Tibial artery (tissue), 4 donors: Measurements from ENCODE around the gene KAZN.

Experiments used
- DNase-seq, 2 donors: peaks; one replicate each; pipeline ENCODE4 v3.0.0-alpha.2; 2019
- H3K27ac ChIP-seq, 2 donors: fragments of 200-600 bp; sonication (generic) in 1 of 2; 1 replicate in 1 of 2; 2 replicates in 1 of 2; pipeline ENCODE4 v1.5.1; 2018 to 2019; ENCODE audit warnings: mild to moderate bottlenecking in 1 of 2
- H3K27me3 ChIP-seq, 2 donors: fragments of 200-600 bp; sonication (generic) in 1 of 2; one replicate each; pipeline versions ENCODE4 v1.5.1 to v1.6.0; 2016 to 2019
- H3K36me3 ChIP-seq, 3 donors: fragments of 200-600 bp; sonication (generic) in 2 of 3; one replicate each; pipeline ENCODE4 v1.5.1; 2016 to 2019; ENCODE audit warnings: mild to moderate bottlenecking in 2 of 3
- H3K4me1 ChIP-seq, 4 donors: fragments of 200-600 bp; sonication (generic) in 2 of 4; 1 replicate in 3 of 4; 2 replicates in 1 of 4; pipeline ENCODE4 v1.5.1; 2016 to 2019
- H3K4me3 ChIP-seq, 2 donors: fragments of 200-600 bp; sonication (generic) in 1 of 2; 1 replicate in 1 of 2; 2 replicates in 1 of 2; pipeline ENCODE4 v1.5.1; 2018 to 2019; ENCODE audit warnings: mild to moderate bottlenecking in 2 of 2
- H3K9me3 ChIP-seq, 3 donors: fragments of 200-600 bp; sonication (generic) in 1 of 3; one replicate each; pipeline ENCODE4 v1.5.1; 2016 to 2019
- intact Hi-C: fragments of 100-400 bp; cut with DNase I; formaldehyde crosslinking; loops from one replicate; pipeline ENCODE4 v1.15.0; 2023; ENCODE audit warnings: low total_unique reads
- TF ChIP-seq, protein P1 (sequence below), 2 experiments: fragments of 200-600 bp in 1 of 2; fragments of 450-650 bp in 1 of 2; IDR thresholded peaks; one replicate each; pipeline ENCODE4 v1.5.1; 2017 to 2019; ENCODE audit warnings: antibody characterized with exemption in 2 of 2, mild to moderate bottlenecking in 1 of 2, moderate library complexity in 1 of 2

KAZN gene

DNA sequence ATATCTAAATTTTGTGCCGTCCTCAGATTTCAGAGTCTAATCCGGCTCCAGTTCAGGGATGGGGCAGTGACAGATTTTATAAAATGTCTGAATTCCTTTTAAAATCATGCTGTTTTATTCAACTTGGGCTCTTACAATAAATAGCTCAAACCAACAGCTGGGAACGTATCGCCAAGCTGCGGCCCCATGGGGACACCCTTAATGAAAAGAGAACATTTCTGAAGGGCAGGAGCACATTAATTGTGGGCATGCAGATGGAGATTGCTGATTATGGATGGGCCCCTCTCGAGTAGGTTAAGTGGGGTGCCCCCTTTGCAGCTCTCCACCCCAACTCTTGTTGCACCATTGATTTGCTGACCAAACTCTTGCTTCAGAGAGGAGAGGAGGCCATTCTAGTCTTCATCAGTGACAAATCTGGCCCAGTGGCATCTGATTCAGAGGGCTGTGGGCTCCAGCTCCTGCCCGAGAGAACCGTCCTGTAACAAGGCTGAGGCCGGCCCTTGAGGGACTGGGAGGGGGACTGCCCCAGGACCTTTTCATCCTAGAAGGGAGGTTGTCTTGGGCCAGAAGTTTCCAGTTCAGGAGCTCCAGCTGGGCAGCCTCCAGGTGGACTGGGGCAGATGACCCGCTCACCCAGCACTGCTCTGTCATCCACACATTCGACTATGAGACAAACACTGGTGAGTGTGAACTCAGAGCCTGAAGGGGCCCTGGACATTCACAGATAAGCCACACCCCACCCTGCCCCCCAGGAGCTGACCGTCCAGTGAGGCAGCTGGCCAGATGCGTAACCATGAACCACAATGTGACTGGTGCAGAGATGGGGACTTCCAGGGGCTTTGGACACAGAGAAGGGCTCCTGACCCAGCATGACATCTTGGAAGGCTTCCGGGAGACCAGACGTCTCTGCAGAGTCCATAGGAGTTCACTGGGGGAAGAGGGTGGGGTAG is 500.0 kb downstream of the KAZN start:
- DNase-seq = no peak
- Histone ChIP-seq H3K27me3 (peaks cover 0 to 5% of the 10 kb centered on the region in 2 donors), H3K4me1 (no peaks in the 10 kb centered on the region), H3K36me3 (no peaks in the 10 kb centered on the region), H3K4me3 (no peak overlapping the region), H3K9me3 (no peaks in the 10 kb centered on the region), H3K27ac (no peak overlapping the region)
- intact Hi-C loops = loop anchor here (5.0 to 10.0 kb wide), 2 partner anchors 36 to 184 kb away; no protein-coding TSS in a partner anchor
- TF ChIP-seq, protein P1, sequence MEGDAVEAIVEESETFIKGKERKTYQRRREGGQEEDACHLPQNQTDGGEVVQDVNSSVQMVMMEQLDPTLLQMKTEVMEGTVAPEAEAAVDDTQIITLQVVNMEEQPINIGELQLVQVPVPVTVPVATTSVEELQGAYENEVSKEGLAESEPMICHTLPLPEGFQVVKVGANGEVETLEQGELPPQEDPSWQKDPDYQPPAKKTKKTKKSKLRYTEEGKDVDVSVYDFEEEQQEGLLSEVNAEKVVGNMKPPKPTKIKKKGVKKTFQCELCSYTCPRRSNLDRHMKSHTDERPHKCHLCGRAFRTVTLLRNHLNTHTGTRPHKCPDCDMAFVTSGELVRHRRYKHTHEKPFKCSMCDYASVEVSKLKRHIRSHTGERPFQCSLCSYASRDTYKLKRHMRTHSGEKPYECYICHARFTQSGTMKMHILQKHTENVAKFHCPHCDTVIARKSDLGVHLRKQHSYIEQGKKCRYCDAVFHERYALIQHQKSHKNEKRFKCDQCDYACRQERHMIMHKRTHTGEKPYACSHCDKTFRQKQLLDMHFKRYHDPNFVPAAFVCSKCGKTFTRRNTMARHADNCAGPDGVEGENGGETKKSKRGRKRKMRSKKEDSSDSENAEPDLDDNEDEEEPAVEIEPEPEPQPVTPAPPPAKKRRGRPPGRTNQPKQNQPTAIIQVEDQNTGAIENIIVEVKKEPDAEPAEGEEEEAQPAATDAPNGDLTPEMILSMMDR (IDR thresholded peaks at IDR 0.05) = no peak

DNA sequence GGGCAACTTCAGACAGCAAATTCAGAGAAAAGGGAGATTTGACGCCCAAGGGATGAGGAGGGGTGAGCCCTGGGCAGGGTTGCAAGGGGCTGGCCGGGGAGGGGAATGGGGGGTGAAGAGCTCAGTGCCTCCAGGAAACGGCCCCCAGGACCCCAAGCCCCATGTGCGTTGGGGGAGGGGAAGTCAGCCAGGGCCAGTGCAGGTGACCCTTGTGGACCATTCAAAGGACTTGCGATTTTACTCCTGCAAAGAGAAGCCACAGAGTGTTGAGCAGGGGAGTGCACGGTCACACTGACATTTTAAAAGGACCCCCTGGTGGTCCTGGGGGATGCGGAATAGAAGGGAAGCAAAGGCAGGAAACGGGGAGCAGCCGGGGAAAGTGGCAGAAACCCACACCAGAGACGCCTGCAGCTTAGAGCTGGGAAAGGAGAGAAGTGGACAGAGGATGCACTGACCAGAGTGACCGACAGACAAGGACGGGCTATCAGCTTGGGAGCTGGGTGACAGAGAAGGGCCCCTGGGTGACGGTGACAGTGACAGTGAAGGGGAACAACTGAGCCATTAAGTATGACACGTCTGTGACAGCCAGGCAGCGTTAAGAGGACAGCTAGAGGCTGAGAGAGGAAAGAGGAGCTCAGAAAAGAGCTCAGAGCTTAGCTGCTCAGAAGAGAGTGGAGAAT is 501.1 kb downstream of the KAZN start:
- H3K36me3 ChIP-seq = peaks cover 0 to 5% (median 0%) of the 10 kb centered on the region in 3 donors
- peaks cover 0 to 5% of the 10 kb centered on the region in 2 donors for H3K27me3 ChIP-seq
- DNase-seq = no peak
- intact Hi-C loops = loop anchor here (5.0 to 10.0 kb wide), 2 partner anchors 37 to 185 kb away; no protein-coding TSS in a partner anchor
- H3K4me3 ChIP-seq = no peak overlapping the region
- no peaks in the 10 kb centered on the region for H3K4me1 ChIP-seq
- peaks cover 0 to 4% (median 0%) of the 10 kb centered on the region in 3 donors for H3K9me3 ChIP-seq
- H3K27ac ChIP-seq = no peak overlapping the region
- TF ChIP-seq, protein P1 (IDR thresholded peaks at IDR 0.05) = no peak

GRCh38 chr1:15100121-15100879 is 501.8 kb downstream of the KAZN start:
- H3K4me1 ChIP-seq = no peaks in the 10 kb centered on the region
- no peak overlapping the region for H3K4me3 ChIP-seq
- peaks cover 0 to 5% of the 10 kb centered on the region in 2 donors for H3K27me3 ChIP-seq
- no peak overlapping the region for H3K27ac ChIP-seq
- peaks cover 0 to 7% (median 0%) of the 10 kb centered on the region in 3 donors for H3K9me3 ChIP-seq
- TF ChIP-seq, protein P1 (IDR thresholded peaks at IDR 0.05) = peak; percentile 89 to 92
- H3K36me3 ChIP-seq = peaks cover 0 to 7% (median 0%) of the 10 kb centered on the region in 3 donors
- peak in 1 of 2 donors; percentile 38 for DNase-seq
- intact Hi-C loops = no loop called here

GRCh38 chr1:15100880-15101760 is 502.6 kb downstream of the KAZN start:
- intact Hi-C loops = no loop called here
- H3K36me3 ChIP-seq = peaks cover 0 to 7% (median 0%) of the 10 kb centered on the region in 3 donors
- peaks cover 0 to 7% (median 0%) of the 10 kb centered on the region in 3 donors for H3K9me3 ChIP-seq
- peaks cover 0 to 5% of the 10 kb centered on the region in 2 donors for H3K27me3 ChIP-seq
- no peaks in the 10 kb centered on the region for H3K4me1 ChIP-seq
- DNase-seq = no peak
- TF ChIP-seq, protein P1 (IDR thresholded peaks at IDR 0.05) = no peak
- no peak overlapping the region for H3K27ac ChIP-seq
- H3K4me3 ChIP-seq = no peak overlapping the region
